GM23338 (cell line): Measurements from ENCODE around the gene NRP2.

Experiments used
- CREB1 ChIP-seq: fragments of 250-450 bp; sonication (Bioruptor Pico); IDR thresholded peaks from 2 replicates; pipeline ENCODE4 v1.5.0; 2020; ENCODE audit warnings: low read depth, mild to moderate bottlenecking, moderate library complexity
- CTCF ChIP-seq, 2 experiments: fragments of 200-600 bp in 1 of 2; sonication (generic) in 1 of 2; conservative IDR thresholded peaks; 2 replicates each; pipeline versions ENCODE4 v1.5.1 to v1.6.1; 2016 to 2017; ENCODE audit warnings: antibody characterized with exemption in 2 of 2, low read depth in 2 of 2, mild to moderate bottlenecking in 2 of 2, moderate library complexity in 1 of 2
- ETS1 ChIP-seq: IDR thresholded peaks from 2 replicates; pipeline ENCODE4 v1.6.1; 2016; ENCODE audit warnings: antibody characterized with exemption
- EZH2 ChIP-seq: fragments of 200-600 bp; sonication (generic); IDR thresholded peaks from one replicate; pipeline ENCODE4 v1.8.0; 2017; ENCODE audit warnings: antibody characterized with exemption, mild to moderate bottlenecking, low read depth; ENCODE audit not compliant: unreplicated experiment
- EZH2phosphoT487 ChIP-seq: fragments of 200-600 bp; sonication (generic); IDR thresholded peaks from one replicate; pipeline ENCODE4 v1.8.1; 2018; ENCODE audit warnings: antibody characterized with exemption; ENCODE audit not compliant: unreplicated experiment
- JUNB ChIP-seq: IDR thresholded peaks from one replicate; pipeline ENCODE4 v1.6.1; 2016; ENCODE audit warnings: antibody characterized with exemption; ENCODE audit not compliant: unreplicated experiment
- NANOG ChIP-seq: IDR thresholded peaks from 2 replicates; pipeline ENCODE4 v1.6.1; 2016; ENCODE audit warnings: antibody characterized with exemption, borderline replicate concordance
- POLR2AphosphoS5 ChIP-seq: IDR thresholded peaks from 2 replicates; pipeline ENCODE4 v1.6.1; 2016; ENCODE audit warnings: antibody characterized with exemption, low read depth
- REST ChIP-seq: IDR thresholded peaks from one replicate; pipeline ENCODE4 v1.6.1; 2018; ENCODE audit warnings: antibody characterized with exemption; ENCODE audit not compliant: unreplicated experiment
- STAT1 ChIP-seq: IDR thresholded peaks from one replicate; pipeline ENCODE4 v1.6.1; 2016; ENCODE audit warnings: antibody characterized with exemption; ENCODE audit not compliant: unreplicated experiment
- ZNF114 ChIP-seq: fragments of 250-450 bp; sonication (Bioruptor Pico); IDR thresholded peaks from 2 replicates; pipeline ENCODE4 v1.5.0; 2020; ENCODE audit warnings: mild to moderate bottlenecking, moderate library complexity
- ZNF331 ChIP-seq: fragments of 250-450 bp; sonication (Bioruptor Pico); IDR thresholded peaks from 2 replicates; pipeline ENCODE4 v1.5.0; 2020; ENCODE audit warnings: low read depth, mild to moderate bottlenecking, moderate library complexity
- ZNF462 ChIP-seq: fragments of 250-450 bp; sonication (Bioruptor Pico); IDR thresholded peaks from 2 replicates; pipeline ENCODE4 v1.5.0; 2020; ENCODE audit warnings: mild to moderate bottlenecking, moderate library complexity

GRCh38 chr2:205814039-205814364 lies 131.7 kb downstream of the NRP2 start:
- TF ChIP-seq CTCF (conservative IDR thresholded peaks at IDR 0.05; ENCODE audit: low read depth in 2 of 2) (no peak), POLR2AphosphoS5 (no peak), REST (no peak), CREB1 (CRISPR knock-in tag) (no peak), EZH2 (no peak), NANOG (no peak), ETS1 (no peak), JUNB (no peak), EZH2phosphoT487 (no peak), ZNF114 (CRISPR knock-in tag) (no peak), ZNF331 (CRISPR knock-in tag) (no peak), ZNF462 (CRISPR knock-in tag) (no peak), STAT1 (no peak)
